GM12892 (cell line): ENCODE results near the gene FBN3.

Experiments used
- POLR2A ChIP-seq: IDR thresholded peaks from 2 replicates; pipeline ENCODE4 v1.6.1; 2011; ENCODE audit warnings: low read depth, low read length, control low read depth
- POLR2AphosphoS5 ChIP-seq: IDR thresholded peaks from 2 replicates; pipeline ENCODE4 v1.6.1; 2011; ENCODE audit warnings: low read depth, low read length, control low read depth

GRCh38 chr19:8138201-8138600, 11.2 kb downstream of the FBN3 start:
- TF ChIP-seq POLR2A (no peak), POLR2AphosphoS5 (no peak)
